K562 (cell line): Measurements from ENCODE around the gene PRR29. TPM values are rescaled to one million over a fixed set of nuclear protein-coding genes. Genes with fewer than 3 reads are reported as not detected.

Experiments used
- EZH2 ChIP-seq: IDR thresholded peaks from 2 replicates; pipeline ENCODE4 v1.6.1; 2012; ENCODE audit warnings: low read depth, mild to moderate bottlenecking, inconsistent platforms, low read length, borderline replicate concordance
- GTF2A2 ChIP-seq: IDR thresholded peaks from 2 replicates; pipeline ENCODE4 v1.6.1; 2016; ENCODE audit warnings: mild to moderate bottlenecking, missing genetic modification characterization, missing compliant biosample characterization
- MCM7 ChIP-seq, 2 experiments: fragments of 450-650 bp; IDR thresholded peaks; 2 replicates each; pipeline ENCODE4 v1.6.1; 2016 to 2018
- NFXL1 ChIP-seq: fragments of 450-650 bp; formaldehyde crosslinking; IDR thresholded peaks from 2 replicates; pipeline ENCODE4 v1.4.0; 2021; ENCODE audit warnings: mild to moderate bottlenecking
- NR2C2 ChIP-seq, 2 experiments: fragments of 200-800 bp in 1 of 2; sonication (Bioruptor generic) in 1 of 2; sonication (generic) in 1 of 2; formaldehyde crosslinking in 1 of 2; IDR thresholded peaks; 2 replicates each; pipeline versions ENCODE4 v1.6.1 to v1.8.0; 2016 to 2022; ENCODE audit warnings: mild to moderate bottlenecking in 1 of 2, missing compliant biosample characterization in 1 of 2, missing genetic modification characterization in 1 of 2, missing genetic modification reagents in 1 of 2
- STAT5B ChIP-seq: fragments of 250-450 bp; sonication (Bioruptor Pico); IDR thresholded peaks from 2 replicates; pipeline ENCODE4 v1.8.0; 2021; ENCODE audit warnings: mild to moderate bottlenecking, inconsistent platforms
- ZFP1 ChIP-seq: fragments of 450-650 bp; formaldehyde crosslinking; IDR thresholded peaks from 2 replicates; pipeline ENCODE4 v1.4.0; 2020; ENCODE audit warnings: mild to moderate bottlenecking, mixed read lengths
- polyA plus RNA-seq, 8 experiments: library from polyadenylated mRNA; depleted of rRNA in 4 of 8; stranded (reverse) in 5 of 8; unstranded in 3 of 8; fragments of >200 nt; fragmentation: Nextera tagmentation in 2 of 8; fragmentation: Illumina TruSeq in 1 of 8; extraction: Ambion mirVana in 2 of 8; extraction: Trizol in 1 of 8; gene quantifications; 2 replicates each; pipeline versions ENCODE4 v1.2.1 to v1.2.3, GENCODE V29; 2011 to 2014; ENCODE audit warnings: inconsistent platforms in 1 of 8, missing spikeins in 1 of 8
- total RNA-seq, 7 experiments: library from RNA; depleted of rRNA in 6 of 7; stranded (reverse); fragments of >200 nt in 6 of 7; fragmentation: Illumina TruSeq in 2 of 7; extraction: Trizol in 2 of 7; gene quantifications; 2 replicates each; pipeline versions ENCODE4 v1.2.1 to v1.2.3, GENCODE V29; 2011 to 2021; ENCODE audit warnings: low replicate concordance in 1 of 7
- TF ChIP-seq, protein P1 (sequence below): sonication (generic); formaldehyde crosslinking; IDR thresholded peaks from 2 replicates; pipeline ENCODE4 v1.8.0; 2022; ENCODE audit warnings: mild to moderate bottlenecking, missing genetic modification reagents, borderline replicate concordance
- TF ChIP-seq, protein P2 (sequence below): fragments of 450-650 bp; IDR thresholded peaks from 2 replicates; pipeline ENCODE4 v1.6.1; 2017; ENCODE audit warnings: mild to moderate bottlenecking, moderate library complexity

The PRR29 gene
- total and polyA plus RNA-seq, 9 of the 15 experiments (the other 6 are each of a cell fraction or from before 2014, with no cell fraction given) = 0.08 to 0.58 (median 0.15) TPM; not detected in 5

GRCh38 chr17:63991611-63992010 lies 6.5 kb upstream of the PRR29 start (continued):
- TF ChIP-seq, protein P1, sequence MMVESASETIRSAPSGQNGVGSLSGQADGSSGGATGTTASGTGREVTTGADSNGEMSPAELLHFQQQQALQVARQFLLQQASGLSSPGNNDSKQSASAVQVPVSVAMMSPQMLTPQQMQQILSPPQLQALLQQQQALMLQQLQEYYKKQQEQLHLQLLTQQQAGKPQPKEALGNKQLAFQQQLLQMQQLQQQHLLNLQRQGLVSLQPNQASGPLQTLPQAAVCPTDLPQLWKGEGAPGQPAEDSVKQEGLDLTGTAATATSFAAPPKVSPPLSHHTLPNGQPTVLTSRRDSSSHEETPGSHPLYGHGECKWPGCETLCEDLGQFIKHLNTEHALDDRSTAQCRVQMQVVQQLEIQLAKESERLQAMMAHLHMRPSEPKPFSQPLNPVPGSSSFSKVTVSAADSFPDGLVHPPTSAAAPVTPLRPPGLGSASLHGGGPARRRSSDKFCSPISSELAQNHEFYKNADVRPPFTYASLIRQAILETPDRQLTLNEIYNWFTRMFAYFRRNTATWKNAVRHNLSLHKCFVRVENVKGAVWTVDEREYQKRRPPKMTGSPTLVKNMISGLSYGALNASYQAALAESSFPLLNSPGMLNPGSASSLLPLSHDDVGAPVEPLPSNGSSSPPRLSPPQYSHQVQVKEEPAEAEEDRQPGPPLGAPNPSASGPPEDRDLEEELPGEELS (CRISPR knock-in tag) = no peak
- TF ChIP-seq, protein P2, sequence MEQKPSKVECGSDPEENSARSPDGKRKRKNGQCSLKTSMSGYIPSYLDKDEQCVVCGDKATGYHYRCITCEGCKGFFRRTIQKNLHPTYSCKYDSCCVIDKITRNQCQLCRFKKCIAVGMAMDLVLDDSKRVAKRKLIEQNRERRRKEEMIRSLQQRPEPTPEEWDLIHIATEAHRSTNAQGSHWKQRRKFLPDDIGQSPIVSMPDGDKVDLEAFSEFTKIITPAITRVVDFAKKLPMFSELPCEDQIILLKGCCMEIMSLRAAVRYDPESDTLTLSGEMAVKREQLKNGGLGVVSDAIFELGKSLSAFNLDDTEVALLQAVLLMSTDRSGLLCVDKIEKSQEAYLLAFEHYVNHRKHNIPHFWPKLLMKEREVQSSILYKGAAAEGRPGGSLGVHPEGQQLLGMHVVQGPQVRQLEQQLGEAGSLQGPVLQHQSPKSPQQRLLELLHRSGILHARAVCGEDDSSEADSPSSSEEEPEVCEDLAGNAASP = no peak
- TF ChIP-seq NR2C2 (CRISPR knock-in tag; IDR thresholded peaks at IDR 0.05) = no peak
- TF ChIP-seq NR2C2 (tag; IDR thresholded peaks at IDR 0.05) = no peak
- no peak for TF ChIP-seq ZFP1 (CRISPR knock-in tag)
- no peak for TF ChIP-seq GTF2A2
- no peak for TF ChIP-seq EZH2
- TF ChIP-seq STAT5B = no peak
- TF ChIP-seq MCM7 (IDR thresholded peaks at IDR 0.05) = no peak
- TF ChIP-seq NFXL1 (CRISPR knock-in tag) = no peak
- TF ChIP-seq, all 486 proteins: peak for 0
